GM18517 (cell line): ENCODE data around the gene NAXE.
"Not testable (repeated sequence)": the region's sequence is repeated elsewhere in the genome, so short reads cannot be mapped to it uniquely, and the experiment has no call there.

ENCODE experiments used
- ATAC-seq: cut with Tn5 transposase; IDR thresholded peaks from one replicate; pipeline ENCODE4 v1.9.1; 2021; ENCODE audit warnings: mild to moderate bottlenecking, moderate library complexity; ENCODE audit not compliant: unreplicated experiment

Gene NAXE

GRCh38 chr1:156618853-156619581, 27.4 kb downstream of the NAXE start, which contains the start of gene HAPLN2:
Gene HAPLN2 (plus strand): TSS chr1:156619415. CDS start chr1:156623491, 4,076 bp downstream.
- ATAC-seq = no peak

- no peak for ATAC-seq
Observed at GRCh38 chr1:156619582-156619955, 28.0 kb downstream of the NAXE start.

GRCh38 chr1:156622581-156623297, 31.2 kb downstream of the NAXE start:
- ATAC-seq = no peak

GRCh38 chr1:156623946-156624813, 32.6 kb downstream of the NAXE start:
- no peak for ATAC-seq

GRCh38 chr1:156624814-156625435, 33.3 kb downstream of the NAXE start:
- ATAC-seq = no peak

- ATAC-seq = no peak
Observed at GRCh38 chr1:156625436-156626078, 34.0 kb downstream of the NAXE start.

GRCh38 chr1:156626079-156626438, 34.5 kb downstream of the NAXE start:
- ATAC-seq = no peak

- ATAC-seq = no peak
Observed at GRCh38 chr1:156627313-156627880, 35.8 kb downstream of the NAXE start.

GRCh38 chr1:156629823-156630449, 38.4 kb downstream of the NAXE start:
- ATAC-seq = no peak

GRCh38 chr1:156631152-156631551, 39.6 kb downstream of the NAXE start:
- ATAC-seq = not testable (repeated sequence)

GRCh38 chr1:156632355-156632754, 40.8 kb downstream of the NAXE start:
- no peak for ATAC-seq

- ATAC-seq = no peak
Observed at GRCh38 chr1:156638189-156638985, 46.8 kb downstream of the NAXE start.

GRCh38 chr1:156639601-156640101, 48.1 kb downstream of the NAXE start:
- no peak for ATAC-seq

GRCh38 chr1:156640842-156641706, 49.5 kb downstream of the NAXE start:
- ATAC-seq = no peak

GRCh38 chr1:156641761-156642264, 50.2 kb downstream of the NAXE start, which contains the start of gene BCAN:
Gene BCAN (plus strand): TSS chr1:156642117. CDS start chr1:156646055, 3,938 bp downstream.
- no peak for ATAC-seq

- ATAC-seq = no peak
Observed at GRCh38 chr1:156642265-156643048, 50.9 kb downstream of the NAXE start.
